ENCODE measurements around the gene MAPK7.

DNA sequence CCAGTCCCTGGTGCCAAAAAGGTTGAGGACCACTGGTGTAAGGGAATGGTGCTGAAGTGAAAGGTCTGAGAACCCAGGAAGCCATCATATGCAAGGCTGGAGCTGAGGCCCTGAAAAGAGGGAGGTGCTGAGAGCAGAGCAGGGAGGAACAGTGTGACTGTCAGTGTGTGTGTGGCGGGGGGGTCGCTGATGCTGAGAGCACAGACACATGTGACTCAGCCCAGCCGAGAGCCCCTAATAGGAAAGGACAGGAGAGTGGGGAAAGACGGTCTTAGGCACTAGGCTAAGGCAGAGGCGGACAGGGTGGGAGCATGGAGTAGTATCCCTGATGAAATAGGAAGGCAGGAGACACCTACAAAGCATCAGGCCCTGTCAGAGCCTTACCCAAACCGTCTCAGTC is 17.0 kb upstream of the MAPK7 start:
- TF ChIP-seq POLR2A (IDR thresholded peaks at IDR 0.05): no peak
- TF ChIP-seq, protein P1, sequence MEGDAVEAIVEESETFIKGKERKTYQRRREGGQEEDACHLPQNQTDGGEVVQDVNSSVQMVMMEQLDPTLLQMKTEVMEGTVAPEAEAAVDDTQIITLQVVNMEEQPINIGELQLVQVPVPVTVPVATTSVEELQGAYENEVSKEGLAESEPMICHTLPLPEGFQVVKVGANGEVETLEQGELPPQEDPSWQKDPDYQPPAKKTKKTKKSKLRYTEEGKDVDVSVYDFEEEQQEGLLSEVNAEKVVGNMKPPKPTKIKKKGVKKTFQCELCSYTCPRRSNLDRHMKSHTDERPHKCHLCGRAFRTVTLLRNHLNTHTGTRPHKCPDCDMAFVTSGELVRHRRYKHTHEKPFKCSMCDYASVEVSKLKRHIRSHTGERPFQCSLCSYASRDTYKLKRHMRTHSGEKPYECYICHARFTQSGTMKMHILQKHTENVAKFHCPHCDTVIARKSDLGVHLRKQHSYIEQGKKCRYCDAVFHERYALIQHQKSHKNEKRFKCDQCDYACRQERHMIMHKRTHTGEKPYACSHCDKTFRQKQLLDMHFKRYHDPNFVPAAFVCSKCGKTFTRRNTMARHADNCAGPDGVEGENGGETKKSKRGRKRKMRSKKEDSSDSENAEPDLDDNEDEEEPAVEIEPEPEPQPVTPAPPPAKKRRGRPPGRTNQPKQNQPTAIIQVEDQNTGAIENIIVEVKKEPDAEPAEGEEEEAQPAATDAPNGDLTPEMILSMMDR (IDR thresholded peaks at IDR 0.05): no peak
